ENCODE measurements around the gene TPP1. TPM values are rescaled to one million over a fixed set of nuclear protein-coding genes. Genes with fewer than 3 reads are reported as not detected.

TPP1 gene
- total and polyA plus RNA-seq, 5 experiments from 2014 or later, result 84.8 to 130 (median 107) TPM

- Mint-ChIP-seq H3K4me3 (peak within 1 kb of the TSS; percentile 61 to 85 (median 78)), H3K4me1 (peaks cover 4 to 13% (median 10%) of the 10 kb centered on the region in 4 donors), H3K9me3 (no peaks in the 10 kb centered on the region), H3K27ac (peak within 1 kb of the TSS; percentile 37 to 86 (median 69)), H3K27me3 (no peaks in the 10 kb centered on the region), H3K36me3 (no peaks in the 10 kb centered on the region)
- ATAC-seq (peak; percentile 4 to 23), DNase-seq (peak in 5 of 10 donors; percentile 22 to 48 (median 28))
- POLR2A ChIA-PET, result interaction anchor here (0.9 to 5.8 kb wide), 7 partner anchors 9 to 44 kb away, joined by 3 to 38 read pairs (median 5); partner anchors contain the start of genes MRPL17, TAF10 and TPP1
These were observed 36.8 kb upstream of the TPP1 start, which contains the start of gene DCHS1 for GRCh38 chr11:6655790-6656583. Gene DCHS1, minus strand, starts transcription at chr11:6655809. Its CDS starts 14,196 bp downstream, at chr11:6641613.

GRCh38 chr11:6655020-6655789 is 36.0 kb upstream of the TPP1 start:
- DNase-seq, result peak; percentile 15 to 73 (median 42)
- Mint-ChIP-seq H3K27ac (no peak overlapping the region), H3K9me3 (no peaks in the 10 kb centered on the region), H3K4me3 (no peak overlapping the region), H3K4me1 (peaks cover 4 to 13% (median 10%) of the 10 kb centered on the region in 4 donors), H3K27me3 (no peaks in the 10 kb centered on the region), H3K36me3 (no peaks in the 10 kb centered on the region)
- POLR2A ChIA-PET, result interaction anchor here (0.9 to 5.8 kb wide), 8 partner anchors 8 to 43 kb away, joined by 3 to 38 read pairs (median 4); partner anchors contain the start of genes MRPL17, TAF10 and TPP1
- peak; percentile 63 to 66 for ATAC-seq

- Mint-ChIP-seq H3K27ac (no peak overlapping the region), H3K4me3 (no peak overlapping the region), H3K9me3 (no peaks in the 10 kb centered on the region), H3K4me1 (peaks cover 4 to 13% (median 10%) of the 10 kb centered on the region in 4 donors), H3K36me3 (no peaks in the 10 kb centered on the region), H3K27me3 (no peaks in the 10 kb centered on the region)
- POLR2A ChIA-PET, result interaction anchor here (1.1 to 5.8 kb wide), 7 partner anchors 8 to 42 kb away, joined by 3 to 38 read pairs (median 4); partner anchors contain the start of genes MRPL17, TAF10 and TPP1
- ATAC-seq (peak; percentile 43 to 44), DNase-seq (peak in 2 of 10 donors; percentile 24 to 41)
These were observed 35.2 kb upstream of the TPP1 start for GRCh38 chr11:6654281-6655019.

GRCh38 chr11:6653656-6654055 is 34.4 kb upstream of the TPP1 start:
- no peaks in the 10 kb centered on the region for H3K27me3 Mint-ChIP-seq
- no peak for ATAC-seq
- DNase-seq, result no peak
- no peak overlapping the region for H3K27ac Mint-ChIP-seq
- H3K4me1 Mint-ChIP-seq, result peaks cover 4 to 13% (median 10%) of the 10 kb centered on the region in 4 donors
- POLR2A ChIA-PET, result interaction anchor here (1.1 to 5.8 kb wide), 6 partner anchors 9 to 41 kb away, joined by 3 to 38 read pairs (median 4); partner anchors contain the start of genes TAF10 and TPP1
- H3K4me3 Mint-ChIP-seq, result no peak overlapping the region
- no peaks in the 10 kb centered on the region for H3K9me3 Mint-ChIP-seq
- no peaks in the 10 kb centered on the region for H3K36me3 Mint-ChIP-seq

- Mint-ChIP-seq H3K9me3 (no peaks in the 10 kb centered on the region), H3K4me1 (peaks cover 4 to 13% (median 10%) of the 10 kb centered on the region in 4 donors), H3K36me3 (no peaks in the 10 kb centered on the region), H3K27me3 (no peaks in the 10 kb centered on the region), H3K27ac (no peak overlapping the region), H3K4me3 (no peak overlapping the region)
- POLR2A ChIA-PET, result interaction anchor here (0.5 to 5.8 kb wide), 6 partner anchors 9 to 41 kb away, joined by 3 to 38 read pairs (median 4); partner anchors contain the start of genes TAF10 and TPP1
- no peak for DNase-seq
- ATAC-seq, result no peak
These were observed 33.9 kb upstream of the TPP1 start for GRCh38 chr11:6653097-6653496.

- Mint-ChIP-seq H3K4me1 (peaks cover 4 to 13% (median 10%) of the 10 kb centered on the region in 4 donors), H3K27me3 (no peaks in the 10 kb centered on the region), H3K27ac (no peak overlapping the region), H3K4me3 (no peak overlapping the region), H3K36me3 (no peaks in the 10 kb centered on the region), H3K9me3 (no peaks in the 10 kb centered on the region)
- no peak for DNase-seq
- POLR2A ChIA-PET, result interaction anchor here (0.9 to 1.6 kb wide), 4 partner anchors 9 to 48 kb away, joined by 3 to 7 read pairs (median 3); partner anchors contain the start of gene TAF10
- no peak for ATAC-seq
These were observed 33.0 kb upstream of the TPP1 start for GRCh38 chr11:6652182-6652581.

- POLR2A ChIA-PET, result interaction anchor here (0.6 to 2.2 kb wide), 3 partner anchors 31 to 39 kb away, joined by 3 to 7 read pairs (median 7); partner anchors contain the start of gene TAF10
- Mint-ChIP-seq H3K27ac (no peak overlapping the region), H3K4me3 (no peak overlapping the region), H3K27me3 (no peaks in the 10 kb centered on the region), H3K4me1 (peaks cover 0 to 2% (median 1%) of the 10 kb centered on the region in 4 donors), H3K36me3 (no peaks in the 10 kb centered on the region), H3K9me3 (no peaks in the 10 kb centered on the region)
- DNase-seq, result no peak
- no peak for ATAC-seq
These were observed 31.8 kb upstream of the TPP1 start for GRCh38 chr11:6650980-6651379.

- POLR2A ChIA-PET, result interaction anchor here (0.7 to 5.6 kb wide), 5 partner anchors 11 to 38 kb away, joined by 3 to 38 read pairs (median 4); partner anchors contain the start of genes MRPL17, TAF10 and TPP1
- DNase-seq, result no peak
These were observed 30.9 kb upstream of the TPP1 start for GRCh38 chr11:6650104-6650503.

GRCh38 chr11:6648501-6648900 is 29.3 kb upstream of the TPP1 start:
- POLR2A ChIA-PET, result interaction anchor here (0.6 to 5.6 kb wide), 10 partner anchors 11 to 235 kb away, joined by 3 to 38 read pairs (median 5); partner anchors contain the start of genes MRPL17, TAF10 and TPP1
- Mint-ChIP-seq H3K36me3 (no peaks in the 10 kb centered on the region), H3K27me3 (no peaks in the 10 kb centered on the region), H3K27ac (no peak overlapping the region), H3K4me1 (peaks cover 0 to 12% (median 0%) of the 10 kb centered on the region in 4 donors), H3K9me3 (no peaks in the 10 kb centered on the region), H3K4me3 (no peak overlapping the region)
- DNase-seq (no peak), ATAC-seq (no peak)

More at GRCh38 chr11:6650104-6650503, 30.9 kb upstream of the TPP1 start:
- H3K9me3 Mint-ChIP-seq, result no peaks in the 10 kb centered on the region
- no peak for ATAC-seq
- peaks cover 0 to 8% (median 0%) of the 10 kb centered on the region in 4 donors for H3K4me1 Mint-ChIP-seq
- H3K27me3 Mint-ChIP-seq, result no peaks in the 10 kb centered on the region
- H3K36me3 Mint-ChIP-seq, result no peaks in the 10 kb centered on the region
- H3K4me3 Mint-ChIP-seq, result no peak overlapping the region
- H3K27ac Mint-ChIP-seq, result no peak overlapping the region

- POLR2A ChIA-PET, result interaction anchor here (0.9 to 5.6 kb wide), 11 partner anchors 8 to 166 kb away, joined by 3 to 38 read pairs (median 8); partner anchors contain the start of genes ARFIP2, DCHS1, MRPL17 and TAF10
These were observed 28.6 kb upstream of the TPP1 start for GRCh38 chr11:6647836-6648235.

GRCh38 chr11:6646918-6647679 is 27.9 kb upstream of the TPP1 start:
- Mint-ChIP-seq H3K9me3 (no peaks in the 10 kb centered on the region), H3K4me1 (peaks cover 0 to 12% (median 0%) of the 10 kb centered on the region in 4 donors), H3K27me3 (no peaks in the 10 kb centered on the region), H3K36me3 (no peaks in the 10 kb centered on the region), H3K27ac (no peak overlapping the region), H3K4me3 (no peak overlapping the region)
- POLR2A ChIA-PET, result interaction anchor here (0.5 to 5.6 kb wide), 16 partner anchors 9 to 230 kb away, joined by 3 to 38 read pairs (median 4); partner anchors contain the start of genes ARFIP2, DCHS1, MRPL17 and TAF10
- peak; percentile 73 to 78 for ATAC-seq
- peak in 7 of 10 donors; percentile 18 to 45 (median 37) for DNase-seq

More at GRCh38 chr11:6647836-6648235, 28.6 kb upstream of the TPP1 start:
- ATAC-seq, result no peak
- H3K9me3 Mint-ChIP-seq, result no peaks in the 10 kb centered on the region
- H3K27me3 Mint-ChIP-seq, result no peaks in the 10 kb centered on the region
- H3K4me3 Mint-ChIP-seq, result no peak overlapping the region
- no peaks in the 10 kb centered on the region for H3K36me3 Mint-ChIP-seq
- DNase-seq, result no peak
- H3K27ac Mint-ChIP-seq, result no peak overlapping the region
- peaks cover 0 to 12% (median 0%) of the 10 kb centered on the region in 4 donors for H3K4me1 Mint-ChIP-seq
